Measurements from ENCODE around the gene PTBP1. TPM values are rescaled to one million over a fixed set of nuclear protein-coding genes. Genes with fewer than 3 reads are reported as not detected.

The PTBP1 gene
- total RNA-seq, 1 experiment from 2014 or later, result 515 TPM

DNA sequence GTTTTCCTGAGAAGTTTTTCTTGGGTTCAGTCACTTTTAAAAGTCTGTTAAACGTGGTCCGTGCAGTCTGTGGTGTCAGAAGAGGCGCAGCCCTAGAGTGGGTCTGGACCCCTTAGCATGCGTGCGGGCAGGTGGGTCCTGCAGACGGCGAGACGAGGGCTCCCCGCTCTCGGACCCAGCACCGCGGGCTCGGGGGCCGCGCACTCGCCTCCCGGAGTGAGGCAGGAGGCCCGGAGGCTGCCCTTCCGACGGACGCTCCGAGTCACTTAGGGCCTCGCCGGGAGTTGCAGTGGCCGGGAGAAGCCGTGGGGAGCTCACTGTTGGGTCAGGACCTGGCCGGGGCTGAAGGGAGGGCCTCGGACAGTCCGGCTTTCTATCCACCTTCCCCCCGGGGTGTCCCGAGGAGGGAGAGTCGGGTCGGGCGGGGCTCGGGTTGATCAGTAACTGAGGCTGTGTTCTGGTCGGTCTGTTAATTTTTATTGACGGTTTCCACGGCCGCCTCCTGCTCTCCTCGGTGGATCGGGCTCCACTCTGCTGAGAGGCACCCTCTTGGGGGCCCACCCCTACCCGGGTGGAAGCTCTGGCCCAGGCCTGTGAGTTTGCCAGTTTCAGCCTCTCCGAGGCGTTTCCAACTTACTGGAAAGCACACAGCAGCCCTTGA, 1.3 kb downstream of the PTBP1 start:
- H3K9me3 ChIP-seq (ENCODE audit: control insufficient read depth, insufficient read depth, low read depth, low read length), result no peaks in the 10 kb centered on the region
- ATAC-seq (no peak), DNase-seq (ENCODE audit: low read depth, low spot score) (no peak)
- no TSS peak for BruUV-seq (replicated peaks)
- H3K27ac ChIP-seq (ENCODE audit: low read length), result peak overlapping the region; percentile 89
- TF ChIP-seq, protein P1, sequence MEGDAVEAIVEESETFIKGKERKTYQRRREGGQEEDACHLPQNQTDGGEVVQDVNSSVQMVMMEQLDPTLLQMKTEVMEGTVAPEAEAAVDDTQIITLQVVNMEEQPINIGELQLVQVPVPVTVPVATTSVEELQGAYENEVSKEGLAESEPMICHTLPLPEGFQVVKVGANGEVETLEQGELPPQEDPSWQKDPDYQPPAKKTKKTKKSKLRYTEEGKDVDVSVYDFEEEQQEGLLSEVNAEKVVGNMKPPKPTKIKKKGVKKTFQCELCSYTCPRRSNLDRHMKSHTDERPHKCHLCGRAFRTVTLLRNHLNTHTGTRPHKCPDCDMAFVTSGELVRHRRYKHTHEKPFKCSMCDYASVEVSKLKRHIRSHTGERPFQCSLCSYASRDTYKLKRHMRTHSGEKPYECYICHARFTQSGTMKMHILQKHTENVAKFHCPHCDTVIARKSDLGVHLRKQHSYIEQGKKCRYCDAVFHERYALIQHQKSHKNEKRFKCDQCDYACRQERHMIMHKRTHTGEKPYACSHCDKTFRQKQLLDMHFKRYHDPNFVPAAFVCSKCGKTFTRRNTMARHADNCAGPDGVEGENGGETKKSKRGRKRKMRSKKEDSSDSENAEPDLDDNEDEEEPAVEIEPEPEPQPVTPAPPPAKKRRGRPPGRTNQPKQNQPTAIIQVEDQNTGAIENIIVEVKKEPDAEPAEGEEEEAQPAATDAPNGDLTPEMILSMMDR (IDR thresholded peaks at IDR 0.05), result no peak
- TF ChIP-seq SIN3A (IDR thresholded peaks at IDR 0.05; ENCODE audit: borderline replicate concordance, insufficient read depth, low read depth, low read length) (no peak), POLR2AphosphoS5 (IDR thresholded peaks at IDR 0.05; ENCODE audit: low read depth, low read length) (no peak; the same call in 1 of the 2 replicates), TCF7L2 (IDR thresholded peaks at IDR 0.05; ENCODE audit: low read depth, low read length) (no peak)
- TF ChIP-seq, protein P2, sequence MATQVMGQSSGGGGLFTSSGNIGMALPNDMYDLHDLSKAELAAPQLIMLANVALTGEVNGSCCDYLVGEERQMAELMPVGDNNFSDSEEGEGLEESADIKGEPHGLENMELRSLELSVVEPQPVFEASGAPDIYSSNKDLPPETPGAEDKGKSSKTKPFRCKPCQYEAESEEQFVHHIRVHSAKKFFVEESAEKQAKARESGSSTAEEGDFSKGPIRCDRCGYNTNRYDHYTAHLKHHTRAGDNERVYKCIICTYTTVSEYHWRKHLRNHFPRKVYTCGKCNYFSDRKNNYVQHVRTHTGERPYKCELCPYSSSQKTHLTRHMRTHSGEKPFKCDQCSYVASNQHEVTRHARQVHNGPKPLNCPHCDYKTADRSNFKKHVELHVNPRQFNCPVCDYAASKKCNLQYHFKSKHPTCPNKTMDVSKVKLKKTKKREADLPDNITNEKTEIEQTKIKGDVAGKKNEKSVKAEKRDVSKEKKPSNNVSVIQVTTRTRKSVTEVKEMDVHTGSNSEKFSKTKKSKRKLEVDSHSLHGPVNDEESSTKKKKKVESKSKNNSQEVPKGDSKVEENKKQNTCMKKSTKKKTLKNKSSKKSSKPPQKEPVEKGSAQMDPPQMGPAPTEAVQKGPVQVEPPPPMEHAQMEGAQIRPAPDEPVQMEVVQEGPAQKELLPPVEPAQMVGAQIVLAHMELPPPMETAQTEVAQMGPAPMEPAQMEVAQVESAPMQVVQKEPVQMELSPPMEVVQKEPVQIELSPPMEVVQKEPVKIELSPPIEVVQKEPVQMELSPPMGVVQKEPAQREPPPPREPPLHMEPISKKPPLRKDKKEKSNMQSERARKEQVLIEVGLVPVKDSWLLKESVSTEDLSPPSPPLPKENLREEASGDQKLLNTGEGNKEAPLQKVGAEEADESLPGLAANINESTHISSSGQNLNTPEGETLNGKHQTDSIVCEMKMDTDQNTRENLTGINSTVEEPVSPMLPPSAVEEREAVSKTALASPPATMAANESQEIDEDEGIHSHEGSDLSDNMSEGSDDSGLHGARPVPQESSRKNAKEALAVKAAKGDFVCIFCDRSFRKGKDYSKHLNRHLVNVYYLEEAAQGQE (IDR thresholded peaks at IDR 0.05; ENCODE audit: insufficient read depth in 1 of 2, low read depth in 2 of 2, low read length in 1 of 2), result no peak
- peaks cover 13% of the 10 kb centered on the region for H3K36me3 ChIP-seq (ENCODE audit: control insufficient read depth, insufficient read depth, low read length)
- H3K4me1 ChIP-seq (ENCODE audit: control insufficient read depth, insufficient read depth, low read length), result peaks cover 18% of the 10 kb centered on the region
- in situ Hi-C loops (cut with HindIII; ENCODE audit: low pct_unique_long_range_greater_than_20kb, low sequenced_read_pairs) (no loop called here), intact Hi-C loops (cut with micrococcal nuclease; ENCODE audit: unreplicated experiment) (no loop called here)
- ChIA-PET CTCF (no interaction called here), POLR2A (interaction anchor here (0.5 to 1.3 kb wide), 2 partner anchors 25 to 221 kb away, joined by 3 to 7 read pairs; no protein-coding TSS in a partner anchor)
- peak overlapping the region; percentile 82 to 87 for H3K4me3 ChIP-seq (ENCODE audit: low read depth in 2 of 2, low read length in 2 of 2)
- H3K27me3 ChIP-seq (ENCODE audit: control insufficient read depth, insufficient read depth, low read length), result no peaks in the 10 kb centered on the region

DNA sequence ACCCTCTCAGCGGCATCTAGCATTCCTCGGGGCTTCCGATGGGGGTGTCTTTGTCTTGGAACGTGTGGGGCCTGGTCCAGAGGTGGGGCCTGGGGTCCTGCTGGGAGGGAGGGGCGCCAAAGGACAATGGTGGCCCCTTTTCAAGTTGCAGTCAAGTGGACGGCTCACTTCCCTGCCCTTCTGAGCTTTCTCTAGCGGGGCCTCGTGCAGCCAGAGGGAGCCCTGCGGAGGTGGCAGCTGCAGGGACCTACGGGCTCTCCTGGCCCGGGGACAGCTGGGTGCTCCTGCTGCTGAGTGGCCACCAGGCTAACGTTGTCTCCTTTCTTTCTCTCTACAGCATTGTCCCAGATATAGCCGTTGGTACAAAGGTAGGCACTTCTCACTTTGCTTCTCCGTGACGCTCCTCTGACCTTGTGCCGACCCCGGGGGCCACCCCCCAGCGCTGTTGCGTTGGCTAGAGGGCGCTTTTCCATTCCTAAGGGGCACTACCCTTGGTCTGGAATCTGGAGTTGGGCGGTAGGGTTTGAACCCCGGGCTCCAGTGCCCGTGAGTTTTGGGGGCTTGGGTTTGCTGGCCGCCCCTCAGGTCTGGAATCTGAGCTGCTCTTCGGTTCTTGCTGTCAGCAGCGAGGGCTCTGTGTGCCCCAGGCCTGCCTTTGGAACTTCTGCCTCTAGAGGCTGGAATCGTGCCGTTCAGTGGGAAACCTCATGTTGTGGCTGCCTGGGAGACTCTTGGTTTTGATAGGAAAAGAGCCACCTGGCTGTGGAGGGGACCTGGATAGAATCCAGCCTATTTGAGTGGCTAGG, 2.0 kb downstream of the PTBP1 start:
- TF ChIP-seq POLR2AphosphoS5 (IDR thresholded peaks at IDR 0.05; ENCODE audit: low read depth, low read length), result no peak; the same call in 1 of the 2 replicates
- TF ChIP-seq, protein P2 (IDR thresholded peaks at IDR 0.05; ENCODE audit: insufficient read depth in 1 of 2, low read depth in 2 of 2, low read length in 1 of 2), result no peak
- no peak for TF ChIP-seq SIN3A (IDR thresholded peaks at IDR 0.05; ENCODE audit: borderline replicate concordance, insufficient read depth, low read depth, low read length)
- TF ChIP-seq, protein P1 (IDR thresholded peaks at IDR 0.05), result no peak; the same call in 1 of the 2 replicates
- TF ChIP-seq TCF7L2 (IDR thresholded peaks at IDR 0.05; ENCODE audit: low read depth, low read length), result no peak
- BruUV-seq (replicated peaks), result no TSS peak
- DNase-seq (ENCODE audit: low read depth, low spot score) (no peak), ATAC-seq (no peak)
- no peaks in the 10 kb centered on the region for H3K9me3 ChIP-seq (ENCODE audit: control insufficient read depth, insufficient read depth, low read depth, low read length)
- H3K4me1 ChIP-seq (ENCODE audit: control insufficient read depth, insufficient read depth, low read length), result peaks cover 18% of the 10 kb centered on the region
- intact Hi-C loops (cut with micrococcal nuclease; ENCODE audit: unreplicated experiment) (no loop called here), in situ Hi-C loops (cut with HindIII; ENCODE audit: low pct_unique_long_range_greater_than_20kb, low sequenced_read_pairs) (no loop called here)
- ChIA-PET CTCF (no interaction called here), POLR2A (interaction anchor here (0.5 to 1.3 kb wide), 2 partner anchors 26 to 220 kb away, joined by 3 to 7 read pairs; no protein-coding TSS in a partner anchor)
- H3K27me3 ChIP-seq (ENCODE audit: control insufficient read depth, insufficient read depth, low read length), result no peaks in the 10 kb centered on the region
- peak overlapping the region; percentile 82 to 87 for H3K4me3 ChIP-seq (ENCODE audit: low read depth in 2 of 2, low read length in 2 of 2)
- H3K27ac ChIP-seq (ENCODE audit: low read length), result peak overlapping the region; percentile 89
- peaks cover 13% of the 10 kb centered on the region for H3K36me3 ChIP-seq (ENCODE audit: control insufficient read depth, insufficient read depth, low read length)

All from Panc1 (cell line).